RPMI8226 (cell line): Measurements from ENCODE around the gene HPCAL4.

Experiments used
- DNase-seq: peaks from one replicate; pipeline ENCODE4 v3.0.0-alpha.2; 2015

Gene HPCAL4

DNA sequence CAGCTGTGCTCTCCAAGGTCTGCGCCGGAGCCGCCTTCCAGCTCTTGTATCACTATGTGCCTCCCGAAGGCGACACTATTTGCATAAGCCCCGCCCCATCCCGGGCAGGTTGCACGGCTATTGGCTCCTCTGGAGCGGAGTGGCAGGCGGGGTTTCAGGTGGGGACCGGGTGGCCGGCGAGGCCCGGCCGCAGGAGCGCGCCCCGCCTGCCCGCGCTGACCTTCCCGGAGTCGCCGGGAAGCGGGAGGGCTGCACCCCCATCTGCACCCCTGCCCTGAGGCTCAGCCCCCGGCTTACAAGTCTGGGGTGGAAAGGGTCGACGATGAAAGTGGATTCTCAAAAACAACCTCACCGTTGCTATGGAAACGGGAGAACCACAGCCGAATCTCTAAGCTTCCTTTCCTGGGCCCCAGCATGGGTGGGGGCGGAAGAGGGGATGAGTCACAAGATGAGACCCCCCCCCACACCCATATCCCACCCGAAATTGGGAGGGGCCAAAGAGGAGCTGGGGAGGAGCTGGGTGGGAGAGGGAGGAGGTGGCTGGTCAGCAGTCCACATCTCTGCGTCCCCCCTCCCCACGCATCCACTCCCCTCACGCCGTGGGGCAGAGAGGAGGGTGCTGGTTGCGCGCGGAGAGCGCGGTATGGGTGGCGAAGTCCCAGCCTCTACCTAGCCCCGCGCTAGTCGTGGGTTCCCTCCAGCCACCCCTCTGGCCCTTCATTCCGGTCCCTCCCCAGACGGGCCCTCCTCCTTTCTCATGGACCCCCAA, at the start of gene HPCAL4:
Gene HPCAL4, minus strand, starts transcription at position 51 of the 769 bp plus-strand sequence. CDS start 6,830 bp downstream, outside the sequence.
- DNase-seq = peak; percentile 94

DNA sequence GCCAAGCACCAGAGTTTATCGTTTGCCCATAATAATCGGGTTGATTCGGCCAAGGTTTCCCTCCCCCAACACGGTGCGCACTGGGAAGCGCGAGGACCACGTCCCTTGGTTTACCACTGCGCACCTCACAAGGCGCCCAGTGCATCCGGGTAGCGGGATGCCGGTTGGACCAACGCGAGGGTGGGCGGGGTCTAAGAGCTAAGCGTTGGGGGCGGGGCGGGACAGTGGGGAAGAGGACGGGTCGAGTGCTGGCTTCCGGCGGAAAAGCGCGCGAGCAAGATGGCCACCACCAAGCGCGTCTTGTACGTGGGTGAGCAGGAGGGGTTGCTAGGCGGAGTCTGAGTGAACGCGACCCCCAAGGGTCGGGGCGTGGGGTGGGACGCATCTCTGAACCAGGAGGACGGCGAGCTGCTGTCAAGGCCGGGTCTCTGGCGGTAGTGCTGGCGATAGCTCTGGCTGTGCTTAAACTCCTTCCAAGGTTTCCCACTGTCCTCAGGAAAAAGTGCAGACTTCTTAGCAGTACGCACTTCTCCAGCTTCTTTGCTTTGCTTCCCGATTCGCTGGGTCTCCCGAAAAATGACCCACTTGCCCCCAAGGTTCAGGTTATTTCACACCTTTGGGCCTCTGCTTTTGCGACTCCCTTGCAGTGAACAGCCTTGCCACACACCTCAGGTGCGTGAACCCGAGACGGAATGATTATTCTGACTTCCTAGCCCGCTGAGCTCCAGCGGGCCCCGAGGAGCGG, 47.6 kb upstream of the HPCAL4 start, which contains the start of gene PPIE:
Gene PPIE, plus strand, starts transcription at position 261 of the 745 bp plus-strand sequence. Its CDS starts 19 bp downstream, at position 280.
- peak; percentile 96 for DNase-seq

DNA sequence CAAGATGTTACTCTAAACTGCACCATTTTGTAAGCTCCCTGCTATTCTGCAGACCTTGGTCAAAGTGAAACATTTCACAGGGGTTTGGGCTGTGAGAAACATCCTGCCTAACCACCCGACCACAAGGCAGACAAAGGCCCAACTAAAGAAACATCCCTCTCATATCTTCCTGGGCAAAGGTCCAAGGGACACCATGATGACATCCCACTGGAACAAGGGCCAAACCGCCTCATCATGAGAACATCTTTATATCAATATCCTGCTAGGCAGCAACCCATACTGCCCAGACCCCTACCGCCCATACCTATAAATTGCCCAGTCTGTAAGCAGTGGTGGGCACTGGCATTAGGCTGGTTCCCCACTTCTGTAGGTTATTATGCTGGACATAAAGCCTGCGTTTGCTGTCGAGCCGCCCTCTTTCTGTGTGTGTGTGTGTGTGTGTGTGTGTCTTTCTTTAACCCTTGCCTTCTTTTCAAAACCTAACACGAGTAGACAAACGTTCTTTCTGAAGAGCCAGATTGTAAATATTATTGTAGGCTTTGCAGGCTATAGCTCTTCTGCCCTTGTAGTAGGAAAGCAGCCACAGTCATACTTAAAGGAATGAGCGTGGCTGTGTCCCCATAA, 46.4 kb upstream of the HPCAL4 start:
- no peak for DNase-seq

DNA sequence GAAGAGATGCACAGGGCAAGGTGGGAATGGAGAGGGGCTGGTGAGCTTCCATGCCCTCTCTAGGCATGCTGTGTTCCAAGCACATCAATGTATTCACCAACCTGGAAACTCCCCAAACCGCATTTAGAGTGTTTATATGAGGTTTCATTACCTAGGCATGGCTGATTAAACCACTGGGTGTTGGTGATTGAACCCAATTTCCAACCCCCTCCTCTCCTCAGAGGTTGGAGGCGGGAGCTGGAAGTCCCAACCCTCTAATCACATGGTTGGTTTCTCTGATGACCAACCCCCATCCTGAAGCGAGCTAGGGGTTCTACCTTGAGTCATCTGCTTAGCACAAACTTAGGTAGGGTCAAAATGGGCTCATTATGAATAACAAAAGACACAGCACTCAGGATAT, 44.5 kb upstream of the HPCAL4 start:
- no peak for DNase-seq

DNA sequence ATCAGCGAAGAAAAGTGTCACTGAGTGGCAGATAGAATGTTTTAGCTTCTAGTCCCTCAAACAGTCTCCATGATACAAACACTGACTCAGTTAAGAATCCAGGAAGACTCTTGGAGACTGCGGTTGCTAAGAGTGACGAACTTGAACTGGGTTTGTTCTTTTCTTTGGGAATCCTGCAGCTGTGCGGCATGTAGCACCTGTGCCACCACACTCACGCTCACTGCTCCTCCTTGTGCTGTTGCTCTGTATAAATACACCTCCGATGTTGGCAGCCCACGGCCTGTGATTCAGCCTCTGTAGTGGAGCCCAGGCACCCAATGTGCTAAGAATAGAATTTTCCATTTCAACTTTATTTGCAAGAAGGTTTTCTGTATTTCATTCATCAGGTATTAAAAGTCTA, 41.9 kb upstream of the HPCAL4 start:
- no peak for DNase-seq

DNA sequence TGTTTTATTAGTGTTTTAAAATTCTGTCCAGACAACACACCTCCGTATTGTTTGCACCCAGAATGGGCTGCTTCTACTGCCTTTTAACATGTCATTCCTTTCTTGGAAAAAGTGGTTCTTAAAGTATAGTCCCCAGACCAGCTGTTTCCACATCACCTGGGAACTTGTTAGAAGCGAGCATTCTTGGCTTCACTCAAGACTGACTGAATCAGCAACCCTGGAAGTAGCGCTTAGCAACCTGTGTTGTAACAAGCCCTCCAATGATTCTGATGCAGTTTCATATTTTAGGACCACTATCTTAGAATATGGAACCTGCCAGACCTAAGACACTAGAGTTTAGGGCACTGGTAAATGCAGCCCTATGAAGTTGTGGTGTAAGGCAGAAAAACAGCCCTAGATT, 41.5 kb upstream of the HPCAL4 start:
- peak; percentile 20 for DNase-seq

DNA sequence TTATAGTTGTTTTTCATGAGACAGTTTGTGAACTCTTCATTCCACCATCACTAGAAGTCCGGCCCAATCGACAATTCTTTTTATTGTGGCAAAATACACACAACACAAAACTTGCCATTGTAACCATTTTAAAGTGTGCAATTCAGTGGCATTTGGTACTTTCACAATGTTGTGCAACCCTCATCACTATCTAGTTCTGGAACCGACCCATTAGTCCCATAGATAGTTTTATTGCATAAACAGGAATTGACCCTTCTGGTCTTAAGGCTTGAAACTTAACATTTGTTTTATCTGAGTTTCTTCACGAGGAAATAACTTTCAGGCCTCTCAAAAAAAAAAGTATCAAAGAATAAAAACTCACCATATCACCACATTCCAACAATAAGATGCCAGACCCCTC, 38.6 kb upstream of the HPCAL4 start:
- DNase-seq = no peak

DNA sequence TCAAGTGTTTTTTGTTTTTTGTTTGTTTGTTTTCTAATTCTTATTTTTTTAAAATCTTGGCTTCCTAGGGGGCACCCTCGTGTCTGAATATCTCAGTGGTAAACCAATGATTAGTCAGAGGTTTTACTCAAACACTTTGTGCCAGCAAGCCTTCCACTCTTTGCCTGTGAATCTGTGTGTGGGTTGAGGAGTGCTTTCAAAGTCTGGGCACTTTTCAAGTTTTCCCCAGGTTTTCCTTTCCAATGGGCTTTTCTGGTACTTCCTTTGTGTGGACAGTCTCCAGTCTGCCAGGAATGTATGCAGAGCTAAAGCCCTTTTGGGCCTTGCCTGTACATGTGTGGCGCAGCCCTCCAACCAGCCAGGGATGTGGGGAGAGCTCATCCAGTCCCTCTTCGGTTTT, 37.8 kb upstream of the HPCAL4 start:
- no peak for DNase-seq

DNA sequence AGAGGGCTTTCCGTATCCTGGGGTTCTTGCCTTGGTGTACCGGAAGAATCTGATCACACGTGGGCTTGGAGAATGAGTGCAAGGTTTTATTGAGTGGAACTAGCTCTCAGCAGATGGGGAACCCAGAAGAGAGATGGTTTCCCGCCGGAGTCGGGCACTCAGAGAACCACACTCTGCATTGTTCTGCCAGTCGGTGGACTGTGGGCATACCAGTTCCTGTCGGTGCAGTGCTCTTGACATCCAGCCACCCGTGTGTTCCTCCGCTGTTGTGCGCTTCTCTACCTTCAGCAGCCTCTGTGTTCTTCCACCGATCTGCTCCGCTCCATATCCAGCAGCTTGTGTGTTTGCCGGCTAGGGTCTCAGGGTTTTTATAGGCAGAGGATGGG, 36.7 kb upstream of the HPCAL4 start:
- peak; percentile 13 for DNase-seq

DNA sequence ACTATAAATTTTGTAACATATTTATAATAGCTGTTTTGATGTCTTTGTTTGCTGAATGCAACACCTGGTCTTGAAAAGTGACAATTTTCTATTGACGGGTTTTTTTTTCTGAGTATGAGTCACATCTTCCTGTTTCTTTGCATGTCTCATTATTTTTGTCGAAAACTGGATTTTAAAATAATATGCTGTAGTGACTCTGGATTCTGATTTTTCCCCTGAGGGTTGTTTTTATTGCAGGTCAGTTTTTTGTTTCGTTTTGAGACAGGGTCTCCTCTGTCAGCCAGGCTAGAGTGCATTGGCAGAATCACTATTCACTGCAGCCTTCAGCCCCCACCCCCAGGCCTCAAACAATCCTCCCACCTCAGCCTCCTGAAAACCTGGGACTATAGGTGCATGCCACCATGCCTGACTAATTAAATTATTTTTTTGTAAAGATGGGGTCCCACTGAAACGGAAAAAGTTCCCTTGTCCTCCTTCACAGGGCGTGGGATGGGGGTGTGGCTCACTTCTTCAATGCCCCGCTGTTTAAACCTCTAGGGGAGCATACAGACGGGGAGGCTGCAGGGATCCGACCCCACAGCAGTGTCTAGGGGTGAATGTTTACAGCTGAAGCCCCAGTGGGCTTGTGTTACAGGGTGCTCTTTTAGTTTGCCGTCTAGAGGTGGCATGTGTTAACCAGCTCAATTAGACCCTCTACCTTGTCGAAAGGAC, 36.1 kb upstream of the HPCAL4 start:
- DNase-seq = no peak

DNA sequence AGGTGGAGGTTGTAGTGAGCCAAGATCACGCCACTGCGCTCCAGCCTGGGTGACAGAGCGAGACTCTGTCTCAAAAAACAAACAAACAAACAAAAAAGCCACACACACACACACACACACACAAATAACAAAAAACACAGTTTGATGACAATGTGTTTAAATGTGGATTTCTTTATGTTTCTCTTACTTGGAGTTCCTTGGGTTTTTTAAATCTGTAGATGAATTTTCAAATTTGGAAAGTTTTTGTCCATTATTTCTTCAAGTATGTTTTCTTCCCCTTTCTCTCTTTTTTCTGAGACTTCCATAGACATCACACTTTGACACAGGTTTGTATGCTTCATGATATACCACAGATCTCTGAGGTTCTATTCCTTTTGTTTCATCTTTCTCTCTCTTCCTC, 35.4 kb upstream of the HPCAL4 start:
- DNase-seq = no peak

DNA sequence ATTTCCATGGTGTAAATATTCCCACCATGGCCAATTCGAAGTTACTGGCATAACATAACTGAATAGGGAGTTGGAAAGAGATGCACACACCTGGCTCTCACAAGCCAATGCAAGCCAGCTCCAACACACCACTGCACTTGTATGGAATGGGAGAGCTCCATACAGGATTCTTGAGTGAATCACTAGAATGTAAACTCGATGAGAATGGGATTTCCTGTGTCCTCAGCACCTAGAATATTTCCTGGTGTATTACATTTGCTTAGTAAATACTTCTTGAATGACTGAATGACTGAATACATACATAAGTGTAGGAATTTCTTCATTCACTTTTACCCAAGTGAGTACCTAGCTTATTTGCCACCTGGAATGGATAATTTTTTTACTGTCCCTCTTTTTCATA, 31.3 kb upstream of the HPCAL4 start:
- DNase-seq = no peak

DNA sequence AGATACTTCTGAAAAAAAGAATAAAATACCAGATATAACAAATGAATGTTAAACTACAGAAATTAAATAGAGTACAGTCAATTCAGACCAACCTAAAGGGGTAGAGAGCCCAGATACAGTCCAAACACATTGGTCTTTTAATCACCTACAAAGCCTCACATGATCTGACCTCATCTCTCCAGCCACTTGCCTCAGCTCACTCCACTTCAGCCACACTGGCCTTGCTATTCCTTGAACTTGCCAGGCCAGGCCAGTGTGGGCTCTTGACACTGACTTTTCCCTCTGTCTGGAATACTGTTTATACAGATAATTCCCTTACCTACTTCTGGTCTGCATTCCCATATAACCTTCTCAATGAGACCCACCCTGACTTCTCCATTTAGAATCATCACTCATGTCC, 30.4 kb upstream of the HPCAL4 start:
- DNase-seq = no peak

DNA sequence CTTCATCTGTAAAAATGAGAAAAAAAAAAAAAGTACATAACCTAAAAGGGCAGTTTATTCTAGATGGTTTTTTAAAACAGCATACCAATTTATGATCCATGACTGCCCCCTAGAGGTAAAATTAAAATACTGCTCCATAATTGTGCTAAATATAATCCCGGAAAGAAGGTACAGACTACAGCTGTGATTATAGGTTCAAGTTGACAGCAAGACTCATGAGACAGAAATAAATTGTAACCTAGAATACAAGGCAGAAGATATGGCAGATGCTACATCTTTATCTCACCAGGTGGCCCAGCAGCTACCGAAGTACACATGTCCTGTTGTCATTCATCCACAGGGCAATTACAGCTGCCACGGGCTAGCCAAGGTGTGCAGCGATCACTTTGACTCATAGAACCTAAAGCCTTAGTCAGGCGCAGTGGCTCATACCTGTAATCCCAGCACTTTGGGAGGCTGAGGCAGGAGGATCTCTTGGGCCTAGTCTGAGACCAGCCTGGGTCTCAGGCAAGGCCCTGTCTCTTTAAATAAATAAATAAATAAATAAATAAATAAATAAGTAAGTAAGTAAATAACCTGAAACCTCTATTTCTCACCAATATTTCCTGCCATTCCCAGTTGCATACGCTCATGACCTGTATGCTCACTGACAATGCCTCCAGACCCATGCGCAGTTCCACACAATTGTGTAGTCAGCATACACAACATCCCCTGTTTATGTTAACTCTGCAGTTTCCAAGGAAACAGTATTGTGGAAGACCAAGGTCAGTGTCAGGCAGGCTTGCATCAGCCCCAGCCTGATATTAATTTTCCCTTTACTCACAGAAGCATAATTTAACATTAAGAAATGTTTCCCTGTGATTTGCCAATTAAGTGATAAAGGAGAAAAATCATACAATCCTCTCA, 29.1 kb upstream of the HPCAL4 start:
- peak; percentile 76 for DNase-seq

DNA sequence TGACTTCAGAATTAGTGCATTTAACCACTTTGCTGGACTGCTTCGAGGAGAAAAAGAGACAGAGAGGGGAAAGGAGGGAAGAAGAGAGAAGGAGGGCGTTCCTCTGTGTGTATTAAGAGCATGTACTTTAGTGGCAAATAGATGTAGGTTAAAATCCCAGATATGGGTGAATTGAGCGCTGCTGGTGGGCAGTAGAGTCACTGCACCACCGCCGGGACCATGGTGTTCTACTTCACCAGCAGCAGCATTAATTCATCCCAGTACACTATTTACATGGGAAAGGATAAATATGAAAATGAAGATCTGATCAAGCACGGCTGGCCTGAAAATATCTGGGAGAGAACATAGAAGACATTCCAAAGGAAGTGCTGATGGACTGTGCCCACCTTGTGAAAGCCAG, 26.6 kb upstream of the HPCAL4 start:
- DNase-seq = peak; percentile 23

DNA sequence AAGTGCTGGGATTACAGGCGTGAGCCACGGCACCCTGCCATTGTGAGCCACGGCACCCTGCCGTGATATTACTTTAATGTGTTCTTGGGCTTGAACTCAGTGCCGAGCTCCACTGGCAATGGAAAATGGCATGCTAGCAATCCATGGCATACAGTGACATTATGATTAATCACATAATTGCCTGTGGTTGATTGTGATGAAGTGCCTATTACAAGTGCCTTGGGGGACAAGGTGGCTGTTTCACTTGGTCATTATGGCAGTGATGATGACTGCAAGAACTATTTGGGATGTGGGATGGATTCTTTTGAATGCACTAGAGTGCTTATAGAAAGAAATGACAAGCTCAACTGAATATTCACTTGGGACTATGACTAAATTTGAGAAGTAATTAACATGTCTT, 22.3 kb upstream of the HPCAL4 start:
- no peak for DNase-seq

DNA sequence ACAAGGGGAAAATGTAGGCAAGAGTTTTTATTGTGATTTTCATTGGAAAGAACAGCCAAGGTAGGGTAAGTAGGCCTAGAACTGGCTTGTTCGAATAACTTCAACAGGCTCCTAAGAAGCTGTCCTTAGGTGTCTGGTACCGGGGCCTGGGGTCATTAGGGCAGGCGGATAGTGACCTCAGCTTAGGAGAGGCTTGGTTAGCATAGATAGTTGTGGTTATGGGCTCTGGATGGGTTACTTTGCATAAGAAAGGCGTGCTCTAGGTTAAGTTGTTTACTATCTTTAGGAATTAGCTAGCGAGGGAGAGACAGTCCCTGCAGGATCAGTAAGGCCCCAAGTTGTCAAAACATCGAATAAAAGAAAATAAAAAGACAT, 20.7 kb upstream of the HPCAL4 start:
- no peak for DNase-seq

DNA sequence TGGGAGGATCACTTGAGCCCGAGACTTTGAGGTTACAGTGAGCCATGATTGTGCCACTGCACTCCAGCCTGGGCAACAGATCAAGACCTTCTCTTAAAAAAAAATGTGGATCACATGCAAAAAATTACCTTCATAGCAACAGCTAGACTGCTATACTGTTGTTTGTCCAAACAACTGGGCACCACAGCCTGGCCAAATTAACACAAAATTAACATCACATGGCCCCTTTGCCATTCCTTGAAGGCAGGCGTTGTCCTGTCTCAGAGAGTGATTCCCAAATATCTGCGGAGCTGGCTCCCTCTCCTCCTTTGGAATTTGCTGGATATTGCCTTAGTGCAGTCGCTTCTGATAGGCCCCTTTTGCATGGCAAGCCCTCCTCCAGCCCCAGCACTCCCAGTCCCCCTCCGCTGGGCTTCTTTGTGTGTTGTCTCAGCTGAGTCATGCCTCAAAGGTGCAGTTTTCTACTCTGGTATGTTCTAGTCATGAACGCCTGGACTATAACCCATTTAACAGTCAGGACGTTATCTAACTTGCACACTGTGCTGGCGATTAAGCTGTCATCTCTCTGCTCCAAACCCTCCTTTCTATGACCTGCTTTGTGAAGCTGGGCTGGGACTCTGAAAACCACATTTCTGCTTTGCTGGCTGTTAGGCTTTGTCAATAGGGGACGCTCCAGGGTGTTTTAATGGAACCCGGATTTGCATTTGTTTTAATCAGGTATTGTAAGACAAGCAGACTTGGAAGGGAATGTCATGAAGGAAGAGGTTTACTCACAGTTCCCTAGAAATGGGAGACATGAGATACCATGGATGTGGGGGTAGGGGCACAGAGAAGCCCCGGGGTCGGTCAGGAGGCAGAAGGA, 20.1 kb upstream of the HPCAL4 start:
- no peak for DNase-seq

DNA sequence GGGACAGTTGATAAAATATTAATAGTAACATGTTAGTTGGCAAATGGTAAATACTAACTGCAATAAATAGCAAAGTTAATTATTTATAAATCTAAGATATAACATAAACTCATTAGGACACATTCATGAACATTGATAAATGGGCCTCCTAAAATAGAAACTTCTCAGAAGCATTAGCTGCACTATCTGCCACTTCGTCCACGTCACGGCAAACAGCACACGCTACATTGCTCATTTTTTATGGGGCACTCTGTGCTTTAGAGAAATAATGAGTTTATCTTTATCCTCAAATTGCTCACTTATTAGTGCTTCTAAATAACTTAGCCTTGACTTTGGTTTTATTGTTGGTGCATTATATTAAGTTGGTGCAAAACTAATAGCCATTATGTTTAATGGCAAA, 16.3 kb upstream of the HPCAL4 start:
- no peak for DNase-seq

DNA sequence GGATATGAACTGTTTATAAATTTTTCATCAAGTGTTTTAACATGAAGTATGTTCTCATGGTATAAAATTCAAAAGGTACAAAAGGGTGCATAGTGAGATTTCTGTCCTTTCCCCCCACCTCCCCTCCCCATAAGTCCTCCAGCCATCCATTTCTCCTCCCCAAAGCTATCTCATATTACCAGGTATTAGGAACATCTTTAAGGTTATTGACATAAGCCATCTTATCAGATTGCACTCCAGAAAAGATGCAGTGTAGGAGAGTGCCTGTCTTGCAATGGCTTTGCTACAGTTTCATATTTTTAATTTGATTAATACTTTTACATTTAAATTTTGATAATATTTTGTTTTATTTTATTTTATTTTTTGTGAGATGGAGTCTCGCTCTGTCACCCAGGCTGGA, 13.5 kb upstream of the HPCAL4 start:
- DNase-seq = no peak

DNA sequence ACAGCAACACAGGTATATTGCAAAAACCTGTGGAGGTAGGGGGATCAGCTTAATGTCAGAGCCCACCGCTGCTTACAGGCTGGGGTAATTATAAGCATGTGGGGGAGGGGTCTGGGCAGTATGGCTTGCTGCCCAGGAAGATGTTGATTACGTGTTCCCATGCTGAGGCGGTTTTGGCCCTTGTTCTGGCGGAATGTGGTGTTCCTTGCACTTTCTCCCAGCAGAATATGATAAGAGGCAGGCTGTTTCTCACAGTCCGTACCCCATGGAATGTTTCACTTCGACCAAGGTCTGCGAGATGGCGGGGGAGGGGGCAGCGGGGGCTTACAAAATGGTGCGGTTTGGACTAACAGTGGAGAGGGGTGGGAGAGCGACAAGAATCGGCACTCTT, 9.8 kb upstream of the HPCAL4 start:
- no peak for DNase-seq
